H1 (cell line): ENCODE data around the gene COLQ. TPM values are rescaled to one million over a fixed set of nuclear protein-coding genes. Genes with fewer than 3 reads are reported as not detected.

Experiments
- CTCF ChIA-PET: fragments of 300-600 bp; sonication (Branson Sonifier 250); formaldehyde crosslinking; loops from one replicate; lab custom pipeline; 2021; ENCODE audit not compliant: partially characterized antibody; lab: Charles Lee
- POLR2A ChIA-PET: fragments of 300-600 bp; sonication (Branson Sonifier 250); formaldehyde crosslinking; loops from one replicate; lab custom pipeline; 2021; ENCODE audit warnings: inconsistent platforms; ENCODE audit not compliant: partially characterized antibody; lab: Charles Lee
- DNase-seq, 2 experiments: peaks; one replicate each; pipeline versions ENCODE4 v3.0.0 to v3.0.0-alpha.2; 2010 to 2022; ENCODE audit warnings: low spot score in 2 of 2, low read depth in 1 of 2, mixed read lengths in 1 of 2
- FAIRE-seq: peaks from 2 replicates; lab custom pipeline; 2011; peaks lifted over from hg19 to GRCh38; lab: Jason Lieb, UNC
- H2AFZ ChIP-seq: 2 replicates; pipeline ENCODE4 v1.8.1; 2012; ENCODE audit warnings: low read length, inconsistent platforms
- H2AK5ac ChIP-seq: 2 replicates; pipeline ENCODE4 v1.6.1; 2013; ENCODE audit warnings: low read depth, low read length
- H2BK120ac ChIP-seq: replicated peaks from 2 replicates; pipeline ENCODE3; 2013; ENCODE audit warnings: low read depth, low read length, inconsistent platforms
- H2BK12ac ChIP-seq: 2 replicates; pipeline ENCODE4 v1.6.1; 2013; ENCODE audit warnings: low read depth, low read length
- H2BK15ac ChIP-seq: 2 replicates; pipeline ENCODE4 v1.6.1; 2013; ENCODE audit warnings: low read length
- H2BK20ac ChIP-seq: 2 replicates; pipeline ENCODE4 v1.6.1; 2013; ENCODE audit warnings: low read length
- H2BK5ac ChIP-seq: 2 replicates; pipeline ENCODE4 v1.6.1; 2013; ENCODE audit warnings: low read depth, low read length
- H3K14ac ChIP-seq: 2 replicates; pipeline ENCODE4 v1.6.1; 2013; ENCODE audit warnings: inconsistent platforms; ENCODE audit not compliant: insufficient read length
- H3K18ac ChIP-seq: 2 replicates; pipeline ENCODE4 v1.6.1; 2013; ENCODE audit warnings: low read length; ENCODE audit errors: extremely low read depth
- H3K23ac ChIP-seq: 2 replicates; pipeline ENCODE4 v1.6.1; 2013; ENCODE audit warnings: inconsistent platforms; ENCODE audit not compliant: insufficient read length
- H3K23me2 ChIP-seq: 2 replicates; pipeline ENCODE4 v1.6.1; 2013; ENCODE audit warnings: low read depth, low read length
- H3K27ac ChIP-seq: 2 replicates; pipeline ENCODE4 v1.6.1; 2011; ENCODE audit warnings: low read depth, low read length, inconsistent platforms
- H3K27me3 ChIP-seq, 4 experiments: replicated peaks in 1 of 4; 1 replicate in 1 of 4; 2 replicates in 3 of 4; pipeline versions ENCODE4 v1.6.1 to v1.8.1; 2011 to 2013; ENCODE audit warnings: low read length in 3 of 4, mild to moderate bottlenecking in 3 of 4, inconsistent platforms in 2 of 4, mixed read lengths in 2 of 4, moderate library complexity in 1 of 4; ENCODE audit not compliant: control insufficient read depth in 3 of 4, insufficient read depth in 3 of 4; ENCODE audit errors: extremely low read depth in 1 of 4
- H3K36me3 ChIP-seq, 4 experiments: 2 replicates each; pipeline versions ENCODE4 v1.6.1 to v1.8.1; 2011 to 2013; ENCODE audit warnings: mild to moderate bottlenecking in 4 of 4, low read length in 3 of 4, moderate library complexity in 2 of 4, control low read depth in 1 of 4, inconsistent platforms in 1 of 4; ENCODE audit not compliant: insufficient read depth in 4 of 4, control insufficient read depth in 2 of 4
- H3K4ac ChIP-seq: replicated peaks from 2 replicates; pipeline ENCODE3; 2013; ENCODE audit warnings: low read length, low read depth, mixed read lengths, inconsistent platforms; ENCODE audit not compliant: insufficient read length
- H3K4me1 ChIP-seq, 4 experiments: replicated peaks in 1 of 4; 1 replicate in 1 of 4; 2 replicates in 3 of 4; pipeline versions ENCODE4 v1.6.1 to v1.8.1; 2011 to 2013; ENCODE audit warnings: low read length in 3 of 4, inconsistent platforms in 2 of 4, mixed read lengths in 1 of 4; ENCODE audit not compliant: insufficient read depth in 4 of 4, control insufficient read depth in 3 of 4
- H3K4me2 ChIP-seq, 2 experiments: 2 replicates each; pipeline versions ENCODE4 v1.6.1 to v1.8.1; 2011 to 2013; ENCODE audit warnings: low read depth in 2 of 2, low read length in 2 of 2, control low read depth in 1 of 2, inconsistent platforms in 1 of 2, mild to moderate bottlenecking in 1 of 2; ENCODE audit not compliant: insufficient read depth in 1 of 2
- H3K4me3 ChIP-seq, 4 experiments: fragments of 200-600, 300-600 bp in 1 of 4; sonication (generic), shearing (Covaris generic), sonication (Bioruptor Twin) in 1 of 4; 2 replicates each; pipeline versions ENCODE4 v1.5.1 to v1.8.1; 2011 to 2016; ENCODE audit warnings: low read length in 4 of 4, low read depth in 3 of 4, control low read depth in 2 of 4, inconsistent platforms in 2 of 4, mild to moderate bottlenecking in 2 of 4, mixed read lengths in 1 of 4, moderate library complexity in 1 of 4; ENCODE audit not compliant: insufficient read depth in 2 of 4; ENCODE audit errors: extremely low read depth in 1 of 4
- H3K56ac ChIP-seq: replicated peaks from 2 replicates; pipeline ENCODE3; 2013; ENCODE audit warnings: low read depth, mild to moderate bottlenecking, mixed read lengths, low read length, inconsistent platforms; ENCODE audit not compliant: insufficient read length
- H3K79me1 ChIP-seq: 2 replicates; pipeline ENCODE4 v1.6.1; 2013; ENCODE audit warnings: low read depth, low read length, control low read depth
- H3K79me2 ChIP-seq, 2 experiments: 2 replicates each; pipeline versions ENCODE4 v1.6.1 to v1.8.1; 2012 to 2013; ENCODE audit warnings: low read length in 2 of 2, mild to moderate bottlenecking in 2 of 2, inconsistent platforms in 1 of 2; ENCODE audit not compliant: insufficient read depth in 2 of 2, control insufficient read depth in 1 of 2
- H3K9ac ChIP-seq, 4 experiments: replicated peaks in 1 of 4; 1 replicate in 1 of 4; 2 replicates in 3 of 4; pipeline versions ENCODE4 v1.6.1 to v1.8.1; 2011 to 2013; ENCODE audit warnings: low read depth in 3 of 4, low read length in 3 of 4, control low read depth in 2 of 4, mild to moderate bottlenecking in 2 of 4, moderate library complexity in 2 of 4, inconsistent platforms in 1 of 4; ENCODE audit errors: extremely low read depth in 1 of 4
- H3K9me3 ChIP-seq, 2 experiments: 2 replicates each; pipeline versions ENCODE4 v1.6.1 to v1.8.1; 2012 to 2013; ENCODE audit warnings: mild to moderate bottlenecking in 2 of 2, moderate library complexity in 2 of 2, control low read depth in 1 of 2, inconsistent platforms in 1 of 2, low read depth in 1 of 2, low read length in 1 of 2, mixed read lengths in 1 of 2; ENCODE audit not compliant: insufficient read depth in 2 of 2
- H4K20me1 ChIP-seq, 2 experiments: replicated peaks in 1 of 2; 2 replicates each; pipeline versions ENCODE3 to v1.8.1; 2011 to 2013; ENCODE audit warnings: inconsistent platforms in 2 of 2, low read length in 2 of 2, mild to moderate bottlenecking in 1 of 2; ENCODE audit not compliant: insufficient read depth in 2 of 2, control insufficient read depth in 1 of 2
- H4K5ac ChIP-seq: 2 replicates; pipeline ENCODE4 v1.6.1; 2013; ENCODE audit warnings: low read length, low read depth, mixed read lengths, inconsistent platforms; ENCODE audit not compliant: insufficient read length
- H4K8ac ChIP-seq: 2 replicates; pipeline ENCODE4 v1.8.0; 2013; ENCODE audit warnings: mild to moderate bottlenecking, moderate library complexity, low read length, inconsistent platforms; ENCODE audit not compliant: insufficient read depth; ENCODE audit errors: extremely low read depth
- H4K91ac ChIP-seq: replicated peaks from 2 replicates; pipeline ENCODE3; 2013; ENCODE audit warnings: low read length, mixed read lengths, inconsistent platforms; ENCODE audit not compliant: insufficient read length
- EP300 ChIP-seq, 2 experiments: IDR thresholded peaks; 1 replicate in 1 of 2; 2 replicates in 1 of 2; pipeline ENCODE4 v1.6.1; 2011 to 2012; ENCODE audit warnings: low read depth in 2 of 2, low read length in 2 of 2, mild to moderate bottlenecking in 2 of 2, borderline replicate concordance in 1 of 2, inconsistent platforms in 1 of 2, moderate library complexity in 1 of 2
- FOSL1 ChIP-seq: IDR thresholded peaks from 2 replicates; pipeline ENCODE4 v1.6.1; 2011; ENCODE audit warnings: mild to moderate bottlenecking, low read depth, low read length, moderate library complexity; ENCODE audit not compliant: insufficient read depth
- GTF2F1 ChIP-seq: IDR thresholded peaks from 2 replicates; pipeline ENCODE4 v1.6.1; 2012; ENCODE audit warnings: low read depth, low read length, improper control_type of control experiment, borderline replicate concordance
- HDAC6 ChIP-seq: IDR thresholded peaks from one replicate; pipeline ENCODE4 v1.7.1; 2012; ENCODE audit warnings: low read depth, mild to moderate bottlenecking, inconsistent platforms, low read length, moderate library complexity
- KDM4A ChIP-seq: IDR thresholded peaks from one replicate; pipeline ENCODE4 v1.7.1; 2012; ENCODE audit warnings: low read depth, mild to moderate bottlenecking, moderate library complexity, low read length, inconsistent platforms; ENCODE audit not compliant: severe bottlenecking
- MAFK ChIP-seq: IDR thresholded peaks from 2 replicates; pipeline ENCODE4 v1.6.1; 2012; ENCODE audit warnings: low read depth, mild to moderate bottlenecking, improper control_type of control experiment, low read length
- NANOG ChIP-seq: IDR thresholded peaks from 2 replicates; pipeline ENCODE4 v1.6.1; 2011; ENCODE audit warnings: low read length, low read depth, mild to moderate bottlenecking, inconsistent platforms; ENCODE audit not compliant: insufficient read depth, poor library complexity, severe bottlenecking
- NRF1 ChIP-seq: IDR thresholded peaks from 2 replicates; pipeline ENCODE4 v1.6.1; 2011; ENCODE audit warnings: mild to moderate bottlenecking, low read depth, low read length, improper control_type of control experiment
- POU5F1 ChIP-seq: IDR thresholded peaks from 2 replicates; pipeline ENCODE4 v1.6.1; 2011; ENCODE audit warnings: low read depth, mild to moderate bottlenecking, low read length, moderate library complexity
- SAP30 ChIP-seq: fragments of 300-600 bp; sonication (generic); IDR thresholded peaks from 2 replicates; pipeline ENCODE4 v1.7.1; 2012; ENCODE audit warnings: low read length, moderate library complexity, mild to moderate bottlenecking, inconsistent platforms; ENCODE audit not compliant: insufficient read depth, insufficient replicate concordance
- SIRT6 ChIP-seq: IDR thresholded peaks from one replicate; pipeline ENCODE4 v1.7.1; 2012; ENCODE audit warnings: low read length, inconsistent platforms
- TAF7 ChIP-seq: optimal IDR thresholded peaks from 2 replicates; pipeline ENCODE3; 2011; ENCODE audit warnings: low read depth, mild to moderate bottlenecking, inconsistent platforms, low read length, moderate library complexity, borderline replicate concordance
- TBP ChIP-seq: IDR thresholded peaks from 2 replicates; pipeline ENCODE4 v1.6.1; 2011; ENCODE audit warnings: low read depth, low read length, improper control_type of control experiment
- WGBS, 2 experiments: shearing (Covaris generic) in 1 of 2; methylation state at CpG; one replicate each; pipeline versions ENCODE4 v1.1.6 to v1.1.7; 2013 to 2015; ENCODE audit warnings: low lambda C conversion rate in 2 of 2, mixed read lengths in 2 of 2, inconsistent platforms in 1 of 2, low coverage in 1 of 2, missing lambda C conversion rate in 1 of 2; ENCODE audit not compliant: insufficient replicate concordance in 2 of 2, insufficient coverage in 1 of 2, insufficient read length in 1 of 2; ENCODE audit errors: extremely low coverage in 1 of 2, missing lambda C conversion rate in 1 of 2; 5-methylcytosine and 5-hydroxymethylcytosine counted together
- polyA plus RNA-seq, 7 experiments: library from polyadenylated mRNA; depleted of rRNA in 3 of 7; stranded (reverse) in 5 of 7; unstranded in 2 of 7; fragments of >200 nt in 5 of 7; fragments of 200-250 nt in 2 of 7; gene quantifications; 1 replicate in 5 of 7; 2 replicates in 1 of 7; 4 replicates in 1 of 7; pipeline versions ENCODE4 v1.2.1 to v1.2.3, GENCODE V29; 2011 to 2013; ENCODE audit warnings: missing spikeins in 2 of 7, mixed read lengths in 2 of 7
- total RNA-seq: library from RNA; stranded (reverse); fragmentation: NEBNext Ultra II Directional; extraction: Animal tissue kit (Norgen Biotek cat#: 25700); gene quantifications from 2 replicates; pipeline ENCODE4 v1.2.1, GENCODE V29; 2021

The COLQ gene
- total and polyA plus RNA-seq, 2 of the 8 experiments (the other 6 are each of a cell fraction or from before 2014, with no cell fraction given), result 1.5 to 1.9 TPM

DNA sequence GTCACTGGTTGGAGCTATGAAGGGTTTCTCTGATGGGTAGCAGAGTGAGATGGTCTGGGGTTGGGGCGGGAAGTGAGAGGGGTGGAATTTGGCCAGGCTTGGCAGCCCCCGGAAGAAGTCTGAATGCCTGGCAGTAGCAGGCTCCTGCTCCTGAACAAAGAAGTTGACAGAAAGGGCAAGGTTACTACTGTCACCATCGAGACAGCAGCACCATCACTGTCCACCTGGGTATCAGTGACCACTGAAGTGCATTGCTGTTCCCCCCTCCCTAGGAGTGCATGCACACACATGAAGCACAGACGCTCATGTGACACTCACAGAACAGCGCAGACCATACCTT, 42.9 kb downstream of the COLQ start:
- Histone ChIP-seq H2BK5ac (no peak overlapping the region), H2BK12ac (no peak overlapping the region), H2BK15ac (no peak overlapping the region), H4K8ac (no peak overlapping the region), H3K27ac (no peak overlapping the region), H3K4me3 (no peak overlapping the region), H2AFZ (no peak overlapping the region), H4K91ac (no peak overlapping the region), H4K5ac (no peak overlapping the region), H3K14ac (no peak overlapping the region), H3K56ac (no peak overlapping the region), H3K4me1 (peaks cover 0 to 1% (median 0%) of the 10 kb centered on the region in 4 experiments; a peak in 1 of 7 replicates), H3K9me3 (no peaks in the 10 kb centered on the region), H3K4me2 (no peak overlapping the region), H3K4ac (no peak overlapping the region), H4K20me1 (no peaks in the 10 kb centered on the region), H3K9ac (no peak overlapping the region), H3K79me1 (no peaks in the 10 kb centered on the region), H3K36me3 (no peaks in the 10 kb centered on the region), H2BK20ac (no peak overlapping the region), H3K27me3 (no peaks in the 10 kb centered on the region), H3K18ac (no peak overlapping the region), H2AK5ac (no peak overlapping the region), H3K23me2 (no peaks in the 10 kb centered on the region), H3K79me2 (no peaks in the 10 kb centered on the region), H3K23ac (no peak overlapping the region), H2BK120ac (no peak overlapping the region)
- FAIRE-seq (no peak), DNase-seq (no peak)
- ChIA-PET POLR2A (no interaction called here), CTCF (interaction anchor here (0.6 to 1.5 kb wide), 5 partner anchors 12 to 213 kb away, joined by 3 read pairs; no protein-coding TSS in a partner anchor)
- 94% methylated on average over 5 of the region's 5 CpGs; no CpG with 5 or more reads in 1 of the 2 experiments for WGBS, 2 experiments
- TF ChIP-seq NANOG (no peak), MAFK (no peak), SIRT6 (no peak), HDAC6 (no peak), SAP30 (no peak), GTF2F1 (no peak), FOSL1 (no peak), TAF7 (no peak), EP300 (IDR thresholded peaks at IDR 0.05; ENCODE audit: borderline replicate concordance in 1 of 2, low read depth in 2 of 2, low read length in 2 of 2) (no peak), TBP (no peak), POU5F1 (no peak), KDM4A (no peak), NRF1 (no peak)
